Stimulated activated naive B cell treated with anti-CD40 and anti-IgM and Interleukin-4, amounts not matched to agents 10 μg/mL and 1 μg/mL and 100 μg/mL, for 72 hours (primary cell): ENCODE measurements around the gene RIN2.

Experiments
- ATAC-seq, 2 donors: fragments of 150-1000 bp; cut with Tn5 transposase; replicated peaks; 2 replicates each; pipeline ENCODE4 v1.10.0; 2021; ENCODE audit warnings: moderate library complexity in 1 of 2
- DNase-seq: peaks from one replicate; pipeline ENCODE4 v3.0.0; 2021
- H3K27ac Mint-ChIP-seq: one replicate; pipeline ENCODE4 v1.8.0; 2022; ENCODE audit warnings: mild to moderate bottlenecking, mixed read lengths
- H3K27me3 Mint-ChIP-seq, 2 donors: one replicate each; pipeline ENCODE4 v1.8.0; 2022; ENCODE audit warnings: mixed read lengths in 2 of 2
- H3K36me3 Mint-ChIP-seq, 2 donors: one replicate each; pipeline ENCODE4 v1.8.0; 2022; ENCODE audit warnings: mixed read lengths in 2 of 2, mild to moderate bottlenecking in 1 of 2
- H3K4me1 Mint-ChIP-seq, 2 donors: one replicate each; pipeline ENCODE4 v1.8.0; 2022; ENCODE audit warnings: mixed read lengths in 2 of 2, mild to moderate bottlenecking in 1 of 2
- H3K4me3 Mint-ChIP-seq, 2 donors: one replicate each; pipeline ENCODE4 v1.8.0; 2022; ENCODE audit warnings: mild to moderate bottlenecking in 2 of 2, mixed read lengths in 2 of 2, moderate library complexity in 1 of 2
- H3K9me3 Mint-ChIP-seq, 2 donors: one replicate each; pipeline ENCODE4 v1.8.0; 2022; ENCODE audit warnings: mixed read lengths in 2 of 2, mild to moderate bottlenecking in 1 of 2

The RIN2 gene

DNA sequence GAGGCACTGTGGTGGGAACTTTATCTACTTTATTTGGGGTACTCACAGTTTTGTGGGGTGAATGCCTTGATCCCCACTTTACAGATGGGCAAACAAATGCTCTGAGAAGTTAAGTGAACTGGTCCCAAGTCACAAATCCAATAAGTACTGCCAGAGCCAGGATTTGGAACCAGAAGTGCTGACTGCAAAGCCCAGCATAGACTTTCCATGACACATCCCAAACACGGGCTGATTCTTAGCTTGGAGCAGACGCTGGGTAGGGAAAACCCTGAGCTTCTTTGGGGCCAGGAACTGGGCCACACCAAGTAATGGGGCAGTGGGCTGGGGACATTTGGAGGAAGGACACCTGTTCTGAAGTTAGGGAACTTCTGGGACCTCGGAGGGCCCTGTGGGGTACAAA, 20.3 kb downstream of the RIN2 start:
- peaks cover 9 to 18% of the 10 kb centered on the region in 2 donors for H3K4me1 Mint-ChIP-seq

GRCh38 chr20:19779634-19780033, 21.6 kb downstream of the RIN2 start:
- Mint-ChIP-seq H3K9me3 (peaks cover 2 to 4% of the 10 kb centered on the region in 2 donors), H3K27me3 (peaks cover 15 to 28% of the 10 kb centered on the region in 2 donors), H3K4me1 (peaks cover 14 to 23% of the 10 kb centered on the region in 2 donors), H3K36me3 (peaks cover 3 to 5% of the 10 kb centered on the region in 2 donors), H3K27ac (no peak overlapping the region), H3K4me3 (no peak overlapping the region)
- DNase-seq: no peak
- ATAC-seq: peak; percentile 89

More for the DNA sequence above, 20.3 kb downstream of the RIN2 start:
- DNase-seq (no peak), ATAC-seq (no peak)
- Mint-ChIP-seq H3K4me3 (no peak overlapping the region), H3K36me3 (peaks cover 3 to 5% of the 10 kb centered on the region in 2 donors), H3K27ac (no peak overlapping the region), H3K9me3 (peaks cover 2 to 4% of the 10 kb centered on the region in 2 donors), H3K27me3 (peaks cover 10 to 27% of the 10 kb centered on the region in 2 donors)

DNA sequence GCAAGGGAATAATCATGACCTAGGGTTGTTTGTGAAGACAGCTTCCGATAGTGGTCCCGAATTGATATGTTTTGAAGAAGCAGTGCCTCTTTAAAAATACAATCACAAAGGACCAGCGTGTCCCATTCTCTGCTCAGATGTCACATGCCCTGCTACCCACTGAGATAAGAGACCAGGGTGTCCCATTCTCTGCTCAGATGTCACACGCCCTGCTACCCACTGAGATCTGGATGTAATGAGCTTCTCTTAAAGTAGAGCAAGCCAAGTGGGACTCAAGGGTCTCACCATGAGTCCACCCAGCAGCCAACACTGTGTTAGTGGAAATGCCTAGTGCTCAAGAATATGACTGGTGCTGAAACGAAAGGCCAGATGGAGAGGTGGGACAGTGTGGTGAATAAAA, 22.2 kb downstream of the RIN2 start:
- Mint-ChIP-seq H3K4me3 (no peak overlapping the region), H3K27me3 (peaks cover 15 to 28% of the 10 kb centered on the region in 2 donors), H3K4me1 (peaks cover 19 to 29% of the 10 kb centered on the region in 2 donors), H3K36me3 (peaks cover 3 to 5% of the 10 kb centered on the region in 2 donors), H3K9me3 (peaks cover 2 to 4% of the 10 kb centered on the region in 2 donors), H3K27ac (no peak overlapping the region)
- no peak for DNase-seq
- ATAC-seq: no peak

- H3K27me3 Mint-ChIP-seq: peaks cover 15 to 31% of the 10 kb centered on the region in 2 donors
- H3K27ac Mint-ChIP-seq: no peak overlapping the region
- H3K9me3 Mint-ChIP-seq: peaks cover 2 to 4% of the 10 kb centered on the region in 2 donors
- H3K4me1 Mint-ChIP-seq: peaks cover 22 to 36% of the 10 kb centered on the region in 2 donors
- no peak for DNase-seq
- peaks cover 3 to 5% of the 10 kb centered on the region in 2 donors for H3K36me3 Mint-ChIP-seq
- no peak for ATAC-seq
- H3K4me3 Mint-ChIP-seq: no peak overlapping the region
These were observed 23.2 kb downstream of the RIN2 start for GRCh38 chr20:19781235-19781634.

- ATAC-seq: no peak
- Mint-ChIP-seq H3K4me1 (peaks cover 21 to 38% of the 10 kb centered on the region in 2 donors), H3K4me3 (no peak overlapping the region), H3K9me3 (peaks cover 2 to 4% of the 10 kb centered on the region in 2 donors), H3K36me3 (peaks cover 3 to 5% of the 10 kb centered on the region in 2 donors), H3K27ac (no peak overlapping the region), H3K27me3 (peaks cover 11 to 22% of the 10 kb centered on the region in 2 donors)
- no peak for DNase-seq
These were observed 24.6 kb downstream of the RIN2 start for GRCh38 chr20:19782669-19783068.

- DNase-seq: no peak
- Mint-ChIP-seq H3K4me3 (no peak overlapping the region), H3K36me3 (peaks cover 5 to 8% of the 10 kb centered on the region in 2 donors), H3K9me3 (peaks cover 5 to 11% of the 10 kb centered on the region in 2 donors), H3K27me3 (peaks cover 12 to 13% of the 10 kb centered on the region in 2 donors), H3K27ac (no peak overlapping the region), H3K4me1 (peaks cover 21 to 38% of the 10 kb centered on the region in 2 donors)
- no peak for ATAC-seq
These were observed 25.9 kb downstream of the RIN2 start for GRCh38 chr20:19783966-19784401.

- peaks cover 21 to 35% of the 10 kb centered on the region in 2 donors for H3K4me1 Mint-ChIP-seq
- no peak overlapping the region for H3K27ac Mint-ChIP-seq
- H3K27me3 Mint-ChIP-seq: peaks cover 12 to 13% of the 10 kb centered on the region in 2 donors
- peaks cover 5 to 8% of the 10 kb centered on the region in 2 donors for H3K36me3 Mint-ChIP-seq
- peaks cover 8 to 15% of the 10 kb centered on the region in 2 donors for H3K9me3 Mint-ChIP-seq
- DNase-seq (peak; percentile 40), ATAC-seq (peak; percentile 88 to 90)
- H3K4me3 Mint-ChIP-seq: no peak overlapping the region
These were observed 26.6 kb downstream of the RIN2 start for GRCh38 chr20:19784511-19785172.

DNA sequence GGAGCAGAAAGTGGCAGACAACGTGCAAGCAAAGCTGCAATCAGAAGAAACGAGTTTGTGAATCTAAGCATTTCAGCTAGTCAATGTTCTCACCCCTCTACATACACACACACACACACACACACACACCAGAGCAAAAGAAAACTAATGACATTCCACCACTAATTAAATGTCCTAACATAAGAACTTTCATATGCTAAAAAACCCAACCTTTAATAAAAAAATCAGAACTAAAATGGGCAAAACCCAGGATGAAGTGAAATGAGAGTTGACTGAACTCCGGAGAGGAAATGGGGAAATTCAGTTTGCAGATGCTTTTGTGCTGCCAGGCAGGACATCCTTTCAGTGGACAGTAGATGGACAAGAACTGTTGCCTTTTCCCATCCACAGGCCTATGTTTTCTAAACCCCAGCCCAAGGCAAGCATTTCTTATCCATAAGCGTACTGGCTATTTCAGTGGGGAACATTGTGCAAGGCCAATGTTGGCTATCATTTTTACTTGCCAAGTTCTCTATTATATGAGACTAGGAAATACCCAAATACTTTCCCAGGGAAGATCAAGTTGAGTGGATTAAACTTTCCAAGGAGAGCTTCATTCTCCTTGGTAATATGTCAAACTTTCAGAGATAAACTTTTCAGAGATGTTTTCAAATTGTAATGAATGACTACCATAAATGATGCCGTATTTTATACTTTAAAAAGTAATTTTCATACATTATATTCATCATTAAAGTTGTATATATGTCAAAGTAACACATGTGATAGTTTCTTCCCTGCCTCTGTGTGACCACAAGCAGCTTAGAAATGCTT, 27.3 kb downstream of the RIN2 start:
- H3K27ac Mint-ChIP-seq: no peak overlapping the region
- H3K36me3 Mint-ChIP-seq: peaks cover 5 to 8% of the 10 kb centered on the region in 2 donors
- H3K9me3 Mint-ChIP-seq: peaks cover 8 to 17% of the 10 kb centered on the region in 2 donors
- H3K4me1 Mint-ChIP-seq: peaks cover 19 to 27% of the 10 kb centered on the region in 2 donors
- ATAC-seq: no peak
- no peak for DNase-seq
- peaks cover 12 to 13% of the 10 kb centered on the region in 2 donors for H3K27me3 Mint-ChIP-seq
- no peak overlapping the region for H3K4me3 Mint-ChIP-seq

DNA sequence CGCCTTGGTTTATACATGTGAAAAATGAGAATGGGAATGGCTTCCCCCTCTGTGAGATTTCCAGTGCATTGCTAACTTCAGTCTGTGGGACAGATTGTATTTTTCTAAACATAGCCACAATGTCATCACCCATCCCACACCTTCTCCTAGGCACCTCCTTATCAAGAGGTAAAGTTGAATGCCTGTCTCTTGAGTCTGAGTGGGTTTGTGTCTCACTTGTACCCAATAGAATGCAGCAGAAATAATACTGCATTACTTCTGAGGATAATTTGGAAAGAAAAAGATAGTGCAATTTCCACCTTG, 27.9 kb downstream of the RIN2 start:
- Mint-ChIP-seq H3K4me1 (peaks cover 15 to 22% of the 10 kb centered on the region in 2 donors), H3K27me3 (peaks cover 12 to 13% of the 10 kb centered on the region in 2 donors), H3K36me3 (peaks cover 5 to 7% of the 10 kb centered on the region in 2 donors), H3K4me3 (no peak overlapping the region), H3K27ac (no peak overlapping the region), H3K9me3 (peaks cover 6 to 15% of the 10 kb centered on the region in 2 donors)
- DNase-seq: no peak
- no peak for ATAC-seq

DNA sequence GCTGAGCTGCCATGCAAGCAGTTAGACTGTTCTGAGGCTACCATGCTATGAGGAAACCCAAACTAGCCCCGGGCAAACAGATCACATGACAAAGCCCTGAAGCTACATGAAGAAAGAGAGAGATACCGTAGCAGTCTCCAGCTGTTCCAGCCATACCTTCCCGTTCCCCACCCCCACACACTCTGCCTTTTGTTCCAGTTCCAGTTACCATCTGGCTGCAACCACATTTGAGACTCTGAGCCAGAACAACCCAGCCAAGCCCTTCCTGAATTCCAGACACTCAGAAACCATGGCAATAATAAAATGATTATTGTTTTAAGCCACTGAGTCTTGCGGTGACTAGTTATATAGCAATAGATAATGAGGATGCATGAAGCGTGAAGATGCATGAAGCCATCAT, 28.3 kb downstream of the RIN2 start:
- Mint-ChIP-seq H3K9me3 (peaks cover 6 to 13% of the 10 kb centered on the region in 2 donors), H3K27me3 (peaks cover 12 to 13% of the 10 kb centered on the region in 2 donors), H3K4me1 (peaks cover 13 to 20% of the 10 kb centered on the region in 2 donors), H3K4me3 (no peak overlapping the region), H3K27ac (no peak overlapping the region), H3K36me3 (peaks cover 3 to 5% of the 10 kb centered on the region in 2 donors)
- DNase-seq (no peak), ATAC-seq (no peak)

- Mint-ChIP-seq H3K27ac (no peak overlapping the region), H3K36me3 (peaks cover 3 to 5% of the 10 kb centered on the region in 2 donors), H3K4me3 (no peak overlapping the region), H3K9me3 (peaks cover 6 to 13% of the 10 kb centered on the region in 2 donors), H3K27me3 (peaks cover 15 to 16% of the 10 kb centered on the region in 2 donors), H3K4me1 (peaks cover 13 to 20% of the 10 kb centered on the region in 2 donors)
- DNase-seq (no peak), ATAC-seq (no peak)
These were observed 29.3 kb downstream of the RIN2 start for GRCh38 chr20:19787366-19787765.

GRCh38 chr20:19789009-19789408, 31.0 kb downstream of the RIN2 start:
- Mint-ChIP-seq H3K9me3 (peaks cover 6 to 13% of the 10 kb centered on the region in 2 donors), H3K36me3 (peaks cover 2 to 3% of the 10 kb centered on the region in 2 donors), H3K27me3 (peaks cover 10 to 11% of the 10 kb centered on the region in 2 donors), H3K4me3 (no peak overlapping the region), H3K4me1 (peaks cover 13 to 20% of the 10 kb centered on the region in 2 donors), H3K27ac (no peak overlapping the region)
- DNase-seq (no peak), ATAC-seq (no peak)

- Mint-ChIP-seq H3K4me1 (peaks cover 10 to 17% of the 10 kb centered on the region in 2 donors), H3K4me3 (no peak overlapping the region), H3K9me3 (peaks cover 6 to 13% of the 10 kb centered on the region in 2 donors), H3K27me3 (peaks cover 10 to 11% of the 10 kb centered on the region in 2 donors), H3K27ac (no peak overlapping the region), H3K36me3 (peaks cover 2 to 3% of the 10 kb centered on the region in 2 donors)
- no peak for DNase-seq
- ATAC-seq: no peak
These were observed 31.4 kb downstream of the RIN2 start for GRCh38 chr20:19789446-19789845.

GRCh38 chr20:19791887-19792286, 33.8 kb downstream of the RIN2 start:
- DNase-seq: no peak
- Mint-ChIP-seq H3K36me3 (peaks cover 2 to 3% of the 10 kb centered on the region in 2 donors), H3K27ac (no peak overlapping the region), H3K9me3 (peaks cover 6 to 13% of the 10 kb centered on the region in 2 donors), H3K27me3 (peaks cover 10 to 13% of the 10 kb centered on the region in 2 donors), H3K4me1 (no peaks in the 10 kb centered on the region), H3K4me3 (no peak overlapping the region)
- ATAC-seq: no peak
